LoVo (cell line): ENCODE data around the gene FBLN5.

Experiments
- DNase-seq: peaks from one replicate; pipeline ENCODE4 v3.0.0-alpha.2; 2016; ENCODE audit warnings: low spot score

Gene FBLN5

GRCh38 chr14:91829511-91829910 lies 118.0 kb downstream of the FBLN5 start:
- peak; percentile 26 for DNase-seq

DNA sequence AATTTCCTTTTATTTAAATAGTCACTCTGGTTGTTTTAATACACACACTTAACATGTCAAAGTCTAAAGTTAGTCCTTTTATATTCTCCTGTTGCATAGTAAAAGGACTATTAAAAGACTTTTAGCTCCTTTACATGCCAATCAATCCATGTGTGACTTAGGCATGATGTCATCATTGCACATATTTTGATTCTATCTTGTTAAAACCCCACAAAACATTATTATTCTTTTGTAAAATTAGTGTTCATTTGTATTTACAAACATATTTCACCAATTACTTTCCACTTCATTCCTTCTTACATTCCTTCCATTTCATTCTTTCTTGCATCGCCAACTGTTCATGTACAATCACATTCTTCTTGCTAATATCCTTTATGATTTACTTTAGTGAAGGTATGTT lies 119.7 kb downstream of the FBLN5 start:
- no peak for DNase-seq
